Erythroblast (primary cell): ENCODE measurements around the gene IL12RB1.

Experiments used
- DNase-seq, 2 experiments: peaks; one replicate each; lab custom pipeline; 2025; lab: John Stamatoyannopoulos, UW
- GATA1 ChIP-seq: IDR thresholded peaks from 2 replicates; pipeline ENCODE4 v1.6.1; 2011; ENCODE audit warnings: low read depth, mild to moderate bottlenecking, control low read depth, low read length, moderate library complexity
- POLR2A ChIP-seq: IDR thresholded peaks from 2 replicates; pipeline ENCODE4 v1.6.1; 2011; ENCODE audit warnings: mild to moderate bottlenecking, low read length

The IL12RB1 gene

DNA sequence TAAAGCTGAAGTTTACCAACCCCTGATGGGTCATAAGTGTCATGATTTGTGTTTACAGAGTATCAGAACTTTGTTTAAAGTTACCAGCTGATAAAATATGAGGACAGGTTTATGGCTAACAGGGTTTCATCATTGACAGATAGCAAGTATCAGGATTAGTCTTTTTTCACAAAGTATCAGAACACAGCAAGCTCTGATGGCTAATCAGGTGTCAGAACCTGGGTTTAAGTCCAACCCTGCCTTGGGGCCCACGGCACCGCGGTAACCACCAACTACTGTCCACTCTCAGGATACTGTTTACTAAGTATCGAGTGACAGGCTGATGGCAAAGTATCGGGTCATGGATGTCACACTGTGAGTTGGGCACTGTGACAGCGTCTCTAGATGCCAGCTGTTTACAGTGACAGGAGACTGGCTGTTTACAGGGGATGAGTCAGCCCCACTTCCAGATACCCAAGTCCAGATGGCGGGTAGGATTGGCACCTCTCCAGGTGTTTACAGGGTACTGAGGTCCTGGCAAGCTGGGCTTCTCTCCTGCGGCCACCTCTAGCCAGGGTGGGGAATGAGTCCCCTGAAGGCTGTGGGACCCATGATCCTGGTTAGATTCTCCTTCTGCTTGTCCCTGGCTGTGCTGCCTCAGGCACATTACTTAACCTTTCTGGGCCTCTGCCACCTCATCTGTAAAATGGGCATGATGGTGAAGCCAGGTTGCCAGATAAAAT, 57.0 kb downstream of the IL12RB1 start:
- peak; percentile 64 to 71 for DNase-seq
- no peak for TF ChIP-seq GATA1
- no peak for TF ChIP-seq POLR2A

DNA sequence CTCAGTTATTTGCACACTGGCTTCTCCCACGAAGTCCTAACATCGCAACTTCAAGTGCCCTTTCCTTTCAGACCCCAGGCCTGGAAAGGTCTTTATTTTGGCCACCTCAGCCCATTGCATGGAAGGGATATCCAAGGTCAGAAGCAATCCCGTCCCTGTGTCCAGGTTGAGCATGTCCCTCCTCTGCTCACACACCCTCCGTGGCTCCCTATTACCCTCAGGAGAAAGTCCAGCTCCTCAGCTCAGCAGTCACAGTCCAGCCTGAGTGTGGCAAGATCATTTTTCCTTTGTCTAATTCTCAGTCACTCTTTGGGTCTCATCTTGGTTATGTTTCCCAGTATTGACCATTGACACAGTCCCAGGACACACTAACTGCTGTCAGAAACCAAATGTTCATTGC, 59.6 kb downstream of the IL12RB1 start:
- TF ChIP-seq GATA1 (no peak), POLR2A (no peak)
- DNase-seq: no peak

DNA sequence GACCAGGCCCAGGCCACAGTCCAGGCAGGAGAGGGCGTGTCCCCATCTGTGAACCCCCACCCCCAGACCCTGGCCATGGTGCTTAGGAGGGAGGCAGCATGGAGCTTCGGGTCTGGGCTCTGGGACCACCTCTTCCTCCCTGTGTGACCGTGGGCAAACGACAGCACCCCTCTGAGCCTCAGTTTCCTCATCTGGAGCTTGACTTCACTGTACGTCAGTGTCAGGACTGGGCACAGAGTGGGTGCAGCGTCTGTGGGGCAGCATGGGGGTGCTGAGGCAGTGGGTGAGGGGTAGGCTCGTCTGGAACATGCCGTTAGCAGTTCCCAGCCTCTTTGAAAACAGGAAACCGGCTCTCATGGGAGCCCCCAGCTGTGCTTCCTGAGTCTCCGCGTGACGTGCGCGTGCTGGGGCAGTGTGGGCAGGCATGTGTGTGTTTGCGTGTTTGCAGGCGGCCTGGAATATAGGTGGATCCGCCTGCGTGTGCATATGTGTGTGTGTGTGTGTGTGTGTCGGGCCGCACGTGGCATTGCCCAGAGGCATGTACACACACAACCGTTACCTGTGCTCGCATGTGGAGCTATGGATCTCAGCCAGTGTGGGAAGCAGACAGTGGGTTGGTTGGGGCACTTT, 63.0 kb downstream of the IL12RB1 start:
- TF ChIP-seq GATA1 (no peak), POLR2A (no peak)
- DNase-seq: no peak

DNA sequence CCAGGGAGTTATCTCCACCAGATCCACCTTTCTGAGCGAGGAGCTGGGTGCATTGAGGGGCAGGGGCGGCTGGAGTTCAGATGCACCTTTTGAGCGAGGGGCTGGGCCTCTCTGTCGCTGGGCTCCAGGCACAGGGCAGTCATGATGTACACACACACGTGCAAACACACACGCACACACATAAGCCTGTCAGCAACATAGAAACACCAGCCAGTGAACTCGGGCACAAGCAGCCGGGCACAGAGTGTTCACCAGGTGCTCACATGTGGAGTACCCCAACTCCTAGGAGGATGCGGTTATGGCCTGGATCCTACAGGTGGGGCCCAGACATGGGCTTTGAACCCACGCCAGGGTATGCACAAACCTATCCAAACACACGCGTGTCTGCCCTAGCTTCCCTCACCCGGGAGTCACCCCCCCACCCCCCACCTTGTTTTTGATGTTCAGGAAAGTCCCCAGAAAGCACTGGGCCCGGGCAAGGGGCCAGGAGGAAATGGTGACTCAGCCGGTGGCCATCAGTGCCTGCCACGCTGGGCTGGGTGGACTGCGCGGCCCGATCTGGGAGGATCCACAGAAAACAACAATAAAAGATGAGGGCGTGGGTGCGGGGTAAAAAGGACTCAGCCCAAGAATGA, 65.5 kb downstream of the IL12RB1 start:
- TF ChIP-seq GATA1 (no peak), POLR2A (no peak)
- DNase-seq: peak; percentile 77 to 86

DNA sequence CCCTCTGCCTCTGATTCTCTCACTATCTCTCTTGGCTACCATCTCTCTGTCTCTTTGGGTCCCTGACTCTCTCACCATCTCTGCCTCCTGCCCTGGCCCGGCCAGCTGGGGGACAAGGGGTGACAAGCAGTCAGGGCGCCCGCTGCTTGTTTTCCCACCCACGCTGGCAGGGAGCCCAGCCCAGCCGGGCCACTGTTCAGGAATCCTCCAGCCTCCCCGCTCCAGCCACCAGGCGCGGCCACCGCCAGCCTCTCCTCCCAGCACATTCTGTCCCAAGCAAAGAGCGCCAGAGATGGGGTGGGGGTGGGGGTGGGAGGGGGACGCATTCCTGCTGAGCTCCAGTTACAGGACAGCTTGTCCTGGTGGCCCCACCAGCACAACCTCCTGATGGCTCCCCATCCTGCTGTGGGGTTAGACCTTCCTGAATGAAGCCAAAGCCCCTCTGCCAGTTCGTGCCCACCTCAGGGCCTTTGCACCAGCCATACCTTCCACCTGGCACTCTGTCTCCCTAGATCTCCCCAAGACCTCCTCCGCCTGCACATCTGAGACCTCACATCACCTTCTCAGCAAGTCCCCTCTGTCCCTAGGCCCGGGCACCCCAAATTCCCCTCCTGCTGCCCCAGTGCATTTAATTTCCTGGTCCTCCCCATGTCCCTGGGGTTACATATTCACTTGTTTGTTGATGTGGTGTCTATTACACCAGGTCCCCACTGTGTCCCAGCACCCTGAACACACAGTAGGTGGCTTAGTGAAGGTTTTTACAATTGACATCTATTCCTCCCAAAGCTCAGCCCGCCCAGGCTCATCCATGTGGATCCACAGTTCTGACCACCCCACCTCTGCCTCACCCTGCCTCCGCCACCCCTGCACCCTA, 66.3 kb downstream of the IL12RB1 start:
- TF ChIP-seq POLR2A (no peak), GATA1 (no peak)
- no peak for DNase-seq

DNA sequence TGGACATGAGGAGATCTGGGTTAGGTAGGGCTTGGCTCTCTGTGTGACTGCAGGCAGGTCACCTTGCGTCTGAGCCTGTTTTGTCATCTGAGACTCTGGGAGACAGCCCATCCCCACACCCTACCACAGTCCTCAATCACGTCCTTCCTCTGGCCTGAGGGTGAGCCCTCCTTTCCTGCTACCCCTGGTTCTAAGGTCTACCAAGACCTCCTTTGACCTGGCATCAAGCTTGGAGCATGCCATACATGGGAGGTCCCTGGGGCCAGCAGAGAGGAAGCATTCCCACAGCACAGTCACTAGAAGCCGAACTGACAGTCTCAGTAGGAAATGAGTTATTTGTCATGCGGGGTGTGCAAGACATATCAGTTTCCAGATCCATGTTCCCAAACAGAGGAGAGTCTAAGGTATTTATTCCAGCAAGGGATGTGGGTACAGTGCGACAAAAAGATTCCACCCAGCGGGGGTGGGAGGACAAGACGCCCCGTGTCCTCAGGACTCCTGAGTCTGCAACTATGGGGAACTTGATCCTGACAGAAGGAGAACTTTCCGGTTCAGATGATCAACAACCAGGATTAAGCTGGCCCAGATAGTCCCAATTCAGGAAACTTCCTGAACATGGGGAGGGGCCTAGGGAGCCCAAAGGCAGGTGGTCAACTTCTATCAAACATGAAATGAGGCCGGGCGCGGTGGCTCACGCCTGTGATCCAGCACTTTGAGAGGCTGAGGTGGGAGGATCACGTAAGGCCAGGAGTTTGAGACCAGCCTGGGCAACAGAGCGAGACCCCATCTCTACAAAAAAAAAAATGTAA, 69.3 kb downstream of the IL12RB1 start:
- no peak for DNase-seq
- TF ChIP-seq POLR2A (no peak), GATA1 (no peak)

DNA sequence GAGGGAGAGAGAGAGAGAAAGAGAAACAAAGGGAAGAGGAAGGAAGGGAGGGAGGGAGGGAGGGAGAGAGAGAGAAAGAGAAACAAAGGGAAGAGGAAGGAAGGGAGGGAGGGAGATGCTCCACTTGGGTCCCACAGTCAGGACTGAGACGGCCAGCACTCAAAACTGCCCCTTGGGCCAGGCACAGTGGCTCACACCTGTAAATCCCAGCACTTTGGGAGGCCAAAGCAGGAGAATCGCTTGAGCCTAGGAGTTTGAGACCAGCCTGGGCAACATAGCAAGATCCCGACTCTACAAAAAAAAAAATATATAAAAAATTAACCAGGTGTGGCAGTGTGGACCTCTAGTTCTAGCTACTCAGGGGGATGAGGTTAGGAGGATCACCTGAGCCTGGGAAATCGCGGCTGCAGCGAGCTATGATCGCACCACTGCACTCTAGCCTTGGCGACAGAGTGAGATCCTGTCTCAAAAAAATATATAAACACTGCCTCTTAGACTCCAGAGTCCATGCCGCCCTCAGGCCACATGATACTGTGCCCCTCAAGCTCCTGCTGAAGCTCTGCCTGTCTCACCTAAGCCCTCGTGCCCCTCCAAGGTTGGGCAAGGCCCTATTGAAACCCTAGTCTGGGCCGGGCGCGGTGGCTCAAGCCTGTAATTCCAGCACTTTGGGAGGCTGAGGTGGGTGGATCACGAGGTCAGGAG, 70.4 kb downstream of the IL12RB1 start:
- no peak for DNase-seq
- TF ChIP-seq POLR2A (no peak), GATA1 (no peak)

DNA sequence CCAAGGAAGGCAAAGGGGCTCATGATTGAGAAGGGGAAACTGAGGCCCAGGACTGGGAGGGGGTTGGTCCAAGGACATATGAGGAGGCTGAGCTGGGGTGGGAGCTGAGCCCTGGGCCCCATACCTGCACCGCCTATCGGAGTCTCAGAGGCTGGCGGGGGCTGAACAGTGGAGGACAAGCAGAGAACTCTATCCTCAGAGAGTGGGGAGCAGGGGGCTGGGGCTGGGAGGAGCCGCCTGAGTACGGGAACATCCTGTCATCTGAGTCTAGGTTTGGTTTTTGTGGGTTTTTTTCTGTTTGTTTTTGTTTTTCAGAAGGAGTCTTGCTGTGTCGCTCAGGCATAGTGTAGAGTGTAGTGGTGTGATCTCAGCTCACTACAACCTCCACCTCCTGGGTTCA, 72.5 kb downstream of the IL12RB1 start:
- TF ChIP-seq POLR2A (no peak), GATA1 (no peak)
- no peak for DNase-seq

DNA sequence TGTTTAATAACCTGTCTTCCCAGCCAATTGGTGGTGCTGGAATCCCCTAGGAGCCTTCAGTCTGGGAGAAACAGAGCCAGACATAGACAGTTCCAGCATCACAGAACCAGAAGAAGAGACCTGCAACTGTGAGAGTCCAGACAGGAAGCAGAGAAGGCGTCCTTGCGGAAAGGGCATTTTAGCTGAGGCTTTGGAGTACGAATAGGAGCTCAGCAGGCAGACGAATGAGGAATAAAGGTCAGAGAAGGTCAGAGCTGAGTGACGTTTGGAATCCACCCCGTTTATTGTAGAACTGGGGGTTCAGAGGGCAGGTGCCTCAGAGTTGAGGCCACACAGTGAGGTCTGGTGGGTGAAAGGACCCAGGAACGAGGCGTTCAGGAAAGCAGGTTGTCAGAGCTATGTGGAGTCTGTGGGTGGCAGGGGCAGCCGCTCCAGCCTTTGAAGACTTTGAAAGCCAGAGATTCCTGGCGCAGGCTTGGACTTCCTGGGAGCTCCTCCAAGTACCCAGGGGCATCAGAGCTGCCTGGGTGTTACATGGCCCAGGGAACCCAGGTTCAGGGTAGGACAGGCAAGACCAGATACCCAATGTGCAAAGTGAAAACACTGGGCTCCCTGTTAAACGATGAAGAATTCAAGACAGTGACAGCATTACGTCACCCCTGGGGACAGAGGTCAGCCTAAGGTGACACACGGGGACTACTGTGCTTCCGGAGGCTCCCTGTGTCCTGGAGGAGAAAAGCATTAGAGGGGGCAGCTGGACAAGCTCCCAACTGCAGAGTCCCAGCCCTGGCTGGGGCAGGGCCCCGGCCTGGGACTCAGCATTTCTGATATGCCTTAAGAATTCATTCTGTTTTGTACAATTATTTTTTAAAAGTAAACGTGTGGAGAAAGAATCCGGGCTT, 73.3 kb downstream of the IL12RB1 start:
- no peak for DNase-seq
- TF ChIP-seq POLR2A: no peak

DNA sequence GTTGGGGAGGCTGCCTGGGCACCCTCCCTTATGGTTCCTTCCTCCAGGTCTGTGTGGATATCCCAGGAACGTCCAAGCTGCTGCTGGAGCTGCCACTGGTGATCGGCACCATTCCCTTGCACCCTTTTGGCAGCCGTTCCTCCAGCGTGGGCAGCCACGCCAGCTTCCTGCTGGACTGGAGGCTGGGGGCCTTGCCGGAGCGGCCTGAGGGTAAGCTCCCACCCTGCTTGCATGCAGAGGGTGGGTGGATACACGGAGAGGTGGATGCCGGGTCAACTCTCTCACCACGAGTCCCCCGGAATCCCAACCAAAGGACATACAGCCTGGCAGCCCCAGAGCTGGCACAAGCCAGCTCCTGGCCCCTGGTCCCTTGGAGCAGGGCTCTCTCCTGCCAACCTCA, 76.6 kb downstream of the IL12RB1 start:
- no peak for DNase-seq
- TF ChIP-seq POLR2A (no peak), GATA1 (no peak)

DNA sequence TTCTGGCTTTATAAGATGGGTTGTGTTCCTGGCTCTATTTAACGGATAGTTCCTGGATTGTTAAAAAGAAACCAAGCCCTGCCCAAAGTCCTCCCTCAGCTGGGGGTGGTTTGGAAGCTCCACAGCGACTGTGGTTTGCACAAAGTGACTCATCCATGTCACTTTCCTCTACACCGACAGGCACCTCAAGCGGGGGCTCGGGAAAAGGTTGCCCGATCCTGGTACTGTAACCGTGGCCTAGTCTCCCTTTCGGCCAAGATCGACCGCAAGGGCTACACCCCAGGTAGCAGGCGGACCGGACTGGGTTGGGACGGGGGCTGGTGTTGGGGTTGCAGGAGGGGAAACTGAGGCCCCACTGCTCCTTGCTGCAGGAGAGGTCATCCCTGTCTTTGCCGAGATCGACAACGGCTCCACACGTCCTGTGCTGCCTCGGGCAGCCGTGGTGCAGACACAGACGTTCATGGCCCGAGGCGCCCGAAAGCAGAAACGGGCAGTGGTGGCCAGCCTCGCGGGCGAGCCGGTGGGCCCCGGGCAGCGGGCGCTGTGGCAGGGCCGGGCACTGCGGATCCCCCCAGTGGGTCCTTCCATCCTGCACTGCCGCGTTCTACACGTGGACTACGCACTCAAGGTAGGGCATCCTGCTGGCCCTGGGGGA, 77.2 kb downstream of the IL12RB1 start:
- TF ChIP-seq GATA1: no peak
- TF ChIP-seq POLR2A: no peak
- DNase-seq: no peak
